NCI-H524 (cell line): ENCODE data around the gene PRMT3.
A peak's percentile ranks its signal among the peaks of the same experiment; 100 is the strongest.
"Not testable (repeated sequence)": the region's sequence is repeated elsewhere in the genome, so short reads cannot be mapped to it uniquely, and the experiment has no call there.

Experiments used
- DNase-seq, 2 experiments: peaks; one replicate each; lab custom pipeline; 2025; lab: John Stamatoyannopoulos, UW

Gene PRMT3

DNA sequence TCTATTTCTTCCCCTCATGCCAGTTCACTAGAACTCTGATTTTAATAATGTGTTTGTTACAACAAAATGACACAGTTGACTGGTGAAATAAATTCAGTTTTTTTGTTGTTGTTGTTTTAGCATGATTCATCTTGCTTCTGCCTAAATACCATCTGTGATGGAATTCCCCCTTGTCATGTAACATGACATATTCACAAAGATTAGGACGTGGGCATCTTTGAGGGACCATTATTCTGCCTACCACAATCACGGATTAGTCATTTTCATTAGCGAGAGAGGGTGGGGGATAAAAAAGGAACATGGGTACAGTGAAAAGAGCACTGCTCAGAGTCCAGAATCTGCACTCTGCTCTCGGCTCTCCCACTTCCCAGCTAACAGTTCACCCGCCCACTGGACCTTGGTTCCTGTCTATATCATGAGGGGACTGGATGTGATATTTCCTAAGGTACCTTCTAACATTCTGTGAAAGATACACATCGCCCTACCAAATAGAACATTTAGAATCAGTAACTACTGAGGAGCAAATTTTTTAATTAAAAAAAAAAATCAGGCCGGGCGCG lies 12.7 kb upstream of the PRMT3 start:
- DNase-seq: no peak

DNA sequence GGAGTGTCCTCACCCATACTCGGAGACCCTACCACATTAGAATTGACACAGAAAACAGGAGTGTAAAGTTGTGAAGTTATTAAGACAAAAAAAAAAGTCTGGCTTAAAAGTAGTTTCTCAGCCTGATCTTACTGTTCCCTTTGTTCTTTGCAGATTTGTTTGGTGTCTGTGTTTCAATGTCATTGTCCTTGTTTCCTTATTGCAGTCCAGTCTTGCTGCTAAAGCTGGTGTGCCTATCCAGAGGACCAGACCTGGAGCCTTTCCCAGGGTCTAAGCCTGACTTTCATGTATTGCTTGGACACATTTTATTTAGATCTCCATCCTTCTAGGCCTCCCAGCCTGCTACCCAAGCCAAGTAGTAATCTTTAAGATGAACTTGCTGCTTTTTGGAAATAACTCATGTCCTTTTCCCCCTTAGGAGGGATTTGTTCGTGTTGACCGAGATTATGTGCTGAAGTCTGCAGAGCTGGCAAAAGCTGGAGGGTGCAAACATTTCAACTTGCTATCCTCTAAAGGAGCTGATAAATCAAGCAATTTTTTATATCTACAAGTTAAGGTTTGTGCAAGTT lies 11.3 kb upstream of the PRMT3 start:
- DNase-seq: no peak

DNA sequence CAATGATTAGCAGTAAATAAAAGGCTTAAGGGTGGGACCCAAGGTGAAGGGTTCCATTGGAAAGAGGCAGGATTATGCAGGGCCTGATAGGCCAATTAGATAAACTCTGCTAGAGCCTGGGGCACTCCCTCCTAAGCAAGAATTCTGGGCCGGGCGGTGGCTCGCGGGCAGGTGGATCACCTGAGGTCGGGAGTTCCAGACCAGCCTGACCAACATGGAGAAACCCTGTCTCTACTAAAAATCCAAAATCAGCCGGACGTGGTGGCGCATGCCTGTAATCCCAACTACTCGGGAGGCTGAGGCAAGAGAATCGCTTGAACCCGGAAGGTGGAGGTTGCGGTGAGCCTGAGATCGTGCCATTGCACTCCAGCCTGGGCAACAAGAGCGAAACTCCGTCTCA lies 1.5 kb upstream of the PRMT3 start:
- DNase-seq: not testable (repeated sequence)

GRCh38 chr11:20388096-20389055 lies 860 bp downstream of the PRMT3 start:
- peak; percentile 32 to 55 for DNase-seq

DNA sequence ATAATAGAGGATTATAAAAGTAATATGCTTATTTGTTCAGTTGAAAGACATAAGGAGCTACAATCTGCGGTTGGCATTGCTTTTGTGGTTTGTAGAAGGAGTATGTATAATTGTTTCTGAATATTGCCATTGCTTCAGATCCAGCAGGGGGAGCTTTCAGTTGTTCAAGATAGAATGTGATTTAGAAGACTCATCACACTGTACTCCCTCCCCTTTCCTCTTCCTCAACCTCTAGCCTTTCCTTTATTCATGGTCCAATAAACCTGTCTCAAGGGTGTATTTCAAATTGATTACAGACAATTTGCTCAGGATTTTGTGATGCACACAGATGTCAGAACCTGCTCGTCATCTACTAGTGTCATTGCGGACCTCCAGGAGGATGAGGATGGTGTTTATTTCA lies 9.8 kb downstream of the PRMT3 start:
- peak; percentile 8 to 60 for DNase-seq

DNA sequence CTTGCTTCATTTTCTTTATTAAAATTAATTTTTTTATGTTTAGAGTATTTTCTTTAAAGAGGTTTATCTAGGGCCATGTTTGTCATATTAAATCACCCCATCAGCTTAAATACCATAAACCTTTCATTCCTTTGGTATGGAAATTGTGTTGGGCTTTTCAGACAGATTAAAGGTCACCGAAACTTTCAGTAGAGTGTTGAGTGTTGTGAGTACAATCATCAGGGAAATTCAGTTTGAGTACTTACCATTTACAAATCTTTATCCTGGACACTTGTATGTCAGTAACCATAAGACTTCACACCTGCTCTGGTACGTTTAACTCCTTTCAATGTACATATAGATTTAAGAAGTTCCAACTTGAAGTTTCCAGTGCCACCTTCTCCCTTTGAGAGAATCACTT lies 12.0 kb downstream of the PRMT3 start:
- DNase-seq: no peak

- no peak for DNase-seq
These were observed 15.5 kb downstream of the PRMT3 start for GRCh38 chr11:20403059-20403458.

DNA sequence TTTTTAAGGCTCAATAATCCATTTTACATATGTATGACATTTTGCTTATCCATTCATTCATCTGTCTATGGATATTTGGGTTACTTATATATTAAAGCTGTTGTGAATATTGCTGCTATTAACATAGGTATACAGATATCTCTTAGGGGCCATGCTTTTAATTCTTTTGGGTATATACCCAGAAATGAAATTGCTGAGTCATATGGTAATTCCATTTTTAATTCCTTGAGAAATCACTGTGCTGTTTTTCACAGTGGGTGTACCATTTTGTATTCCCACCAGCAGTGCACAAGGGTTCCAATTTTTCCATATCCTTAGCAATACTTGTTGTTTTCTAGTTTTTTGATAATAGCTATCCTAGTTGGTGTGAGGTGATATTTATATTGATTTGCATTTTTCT lies 19.0 kb downstream of the PRMT3 start:
- no peak for DNase-seq

DNA sequence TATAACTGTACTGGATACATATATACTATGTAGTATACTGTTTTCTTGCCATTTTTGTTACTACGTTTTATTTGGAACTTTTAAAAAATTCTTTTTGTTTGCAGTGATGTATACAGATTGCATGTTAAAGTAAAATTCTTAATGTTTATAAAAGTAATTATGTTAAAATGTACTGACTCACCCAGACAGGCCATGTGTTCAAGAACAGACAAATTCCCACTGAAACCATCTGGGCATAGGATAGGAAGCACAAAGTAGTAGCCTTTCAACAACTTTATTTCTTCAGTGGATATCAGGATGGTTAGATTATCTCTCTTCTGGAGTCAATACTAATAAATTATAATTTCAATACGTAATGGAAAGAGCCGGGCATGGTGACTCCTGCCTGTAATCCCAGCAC lies 19.8 kb downstream of the PRMT3 start:
- DNase-seq: no peak

GRCh38 chr11:20415432-20415831 lies 27.9 kb downstream of the PRMT3 start:
- DNase-seq: no peak

DNA sequence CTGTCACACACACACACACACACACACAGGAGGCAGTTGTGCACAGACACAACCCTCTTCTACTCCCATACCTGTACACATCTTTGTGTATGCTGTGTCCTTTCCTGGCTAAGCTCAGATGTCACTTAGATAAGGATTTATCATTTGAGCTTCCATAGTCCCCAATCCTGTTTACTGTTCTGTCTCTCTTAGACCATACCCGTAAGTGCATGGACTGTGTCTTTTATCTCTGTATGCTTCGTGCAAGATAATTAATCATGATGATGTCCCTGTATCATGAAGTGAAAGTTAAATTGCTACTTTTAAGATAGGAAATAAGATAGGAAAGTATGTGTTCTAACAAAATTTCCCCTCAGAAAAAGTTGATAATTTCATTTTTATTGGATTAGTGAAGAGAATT lies 30.3 kb downstream of the PRMT3 start:
- DNase-seq: no peak

DNA sequence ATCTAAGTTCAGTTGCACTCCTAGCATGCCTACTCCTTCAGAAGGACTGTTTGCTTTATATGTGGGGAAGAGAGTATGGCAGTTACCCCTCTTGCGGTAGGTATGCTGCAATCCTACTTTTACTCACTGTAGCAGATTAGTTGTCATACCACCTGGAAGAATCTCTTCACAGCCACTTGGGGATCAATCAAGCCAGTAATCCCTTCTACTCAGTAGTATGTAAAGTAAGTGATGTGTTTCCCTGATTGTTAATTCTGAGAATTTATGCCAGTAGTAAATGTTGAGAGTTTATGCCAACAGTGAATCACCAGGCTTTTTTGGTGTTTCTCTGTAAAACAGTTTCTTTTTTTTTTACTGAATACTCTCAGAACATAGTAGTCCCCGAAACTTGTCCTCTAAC lies 34.4 kb downstream of the PRMT3 start:
- DNase-seq: peak in 1 of 2 experiments; percentile 64

- DNase-seq: no peak
These were observed 41.7 kb downstream of the PRMT3 start for GRCh38 chr11:20429216-20429615.

- no peak for DNase-seq
These were observed 51.1 kb downstream of the PRMT3 start for GRCh38 chr11:20438637-20439036.

DNA sequence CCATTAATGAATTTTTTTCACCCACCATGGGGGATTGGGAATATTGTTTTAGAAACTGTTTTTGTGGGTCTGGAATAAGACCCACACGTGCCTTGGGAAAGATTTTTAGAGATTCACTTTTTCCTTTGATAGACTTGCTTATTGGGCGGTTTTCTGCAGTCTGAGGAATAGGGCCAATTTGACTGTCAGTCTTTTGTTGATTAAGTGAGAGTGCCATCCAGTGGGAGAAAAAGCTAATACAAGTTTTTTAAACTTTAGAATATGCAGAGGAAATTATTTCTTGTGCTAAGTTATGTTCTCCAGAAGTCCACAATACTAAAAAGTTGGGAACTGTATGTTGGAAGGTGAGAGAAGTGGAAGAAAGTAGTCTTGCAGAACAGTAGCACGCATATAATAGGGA lies 56.1 kb downstream of the PRMT3 start:
- DNase-seq: peak in 1 of 2 experiments; percentile 33

DNA sequence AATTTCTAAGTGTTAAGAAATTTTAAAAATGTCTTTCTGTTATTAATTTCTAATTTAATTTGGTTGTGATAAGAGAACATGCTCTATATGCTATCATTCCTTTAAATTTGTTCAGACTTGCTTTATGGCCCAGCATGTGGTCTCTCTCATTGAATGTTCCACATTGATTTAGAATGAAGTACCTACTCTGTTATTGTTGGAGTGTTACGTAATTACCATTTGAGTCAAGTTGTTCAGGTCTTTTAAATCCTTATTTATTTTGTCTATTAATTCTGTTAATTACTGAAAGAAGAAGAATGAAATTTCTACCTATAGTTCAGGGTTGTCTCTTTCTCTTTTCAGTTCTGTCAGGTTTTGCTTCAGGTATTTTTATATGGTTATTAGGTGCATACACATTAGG lies 57.0 kb downstream of the PRMT3 start:
- DNase-seq: no peak

DNA sequence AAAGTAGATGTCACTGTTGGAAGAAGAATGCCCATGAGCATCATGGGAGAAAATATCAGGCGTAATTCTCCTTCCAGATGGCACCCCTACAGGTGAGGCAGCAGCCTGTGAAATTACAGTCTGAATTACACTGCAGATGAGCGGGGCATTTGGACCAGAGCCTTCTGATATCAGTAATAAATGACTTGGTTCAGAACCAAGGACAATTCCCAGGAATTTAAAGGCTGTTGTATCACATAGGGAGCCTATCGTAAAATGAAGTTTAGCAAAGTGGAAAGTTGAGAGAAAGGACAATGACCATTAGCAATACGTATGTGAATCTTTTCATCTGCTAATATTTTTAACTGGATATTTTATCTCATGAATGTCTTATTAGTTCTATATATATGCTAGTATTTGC lies 61.3 kb downstream of the PRMT3 start:
- DNase-seq: peak in 1 of 2 experiments; percentile 15

- DNase-seq: no peak
These were observed 63.3 kb downstream of the PRMT3 start for GRCh38 chr11:20450829-20451228.

GRCh38 chr11:20451568-20451967 lies 64.1 kb downstream of the PRMT3 start:
- DNase-seq: peak in 1 of 2 experiments; percentile 11

- DNase-seq: peak in 1 of 2 experiments; percentile 73
These were observed 65.1 kb downstream of the PRMT3 start for GRCh38 chr11:20452585-20452984.

- DNase-seq: peak; percentile 15 to 76
These were observed 66.3 kb downstream of the PRMT3 start for GRCh38 chr11:20453657-20454316.

DNA sequence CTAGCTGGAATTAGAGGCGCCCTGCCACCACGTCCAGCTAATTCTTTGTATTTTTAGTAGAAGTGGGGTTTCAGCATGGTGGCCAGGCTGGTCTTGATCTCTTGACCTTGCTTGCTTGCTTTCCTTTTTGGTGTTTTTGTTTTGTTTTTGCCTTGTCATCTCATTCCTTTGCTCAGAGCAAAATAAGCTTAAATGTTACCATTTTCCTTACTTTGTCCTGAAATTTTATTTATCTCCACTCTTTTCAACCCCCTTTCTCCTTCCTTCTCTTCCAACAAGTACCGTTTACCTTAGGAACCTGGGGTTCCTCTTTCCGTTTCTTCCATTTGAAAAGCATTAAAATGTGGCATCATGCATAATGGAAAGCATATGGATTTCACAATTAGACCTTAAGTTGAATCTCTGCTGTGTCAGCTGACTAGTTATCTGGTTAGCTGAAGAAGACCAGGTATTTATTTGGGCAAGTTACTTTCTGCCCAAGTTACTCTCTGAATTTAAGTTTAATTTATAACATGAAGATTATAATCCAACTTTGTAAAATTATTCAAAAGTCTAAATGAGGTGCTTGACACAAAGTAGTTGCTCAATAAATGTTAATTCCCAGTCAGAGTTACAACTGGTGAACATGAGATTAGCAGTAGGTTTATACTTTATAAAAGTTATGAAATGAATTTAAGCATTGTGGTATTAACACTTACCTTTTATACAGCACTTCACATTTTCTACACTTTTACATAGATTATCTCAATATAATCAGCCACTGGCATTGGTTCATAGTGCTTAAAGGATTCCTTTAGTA lies 69.7 kb downstream of the PRMT3 start:
- no peak for DNase-seq
